ENCODE data around the gene SAMD8.
"Not testable (repeated sequence)": the region's sequence is repeated elsewhere in the genome, so short reads cannot be mapped to it uniquely, and the experiment has no call there.

Gene SAMD8

DNA sequence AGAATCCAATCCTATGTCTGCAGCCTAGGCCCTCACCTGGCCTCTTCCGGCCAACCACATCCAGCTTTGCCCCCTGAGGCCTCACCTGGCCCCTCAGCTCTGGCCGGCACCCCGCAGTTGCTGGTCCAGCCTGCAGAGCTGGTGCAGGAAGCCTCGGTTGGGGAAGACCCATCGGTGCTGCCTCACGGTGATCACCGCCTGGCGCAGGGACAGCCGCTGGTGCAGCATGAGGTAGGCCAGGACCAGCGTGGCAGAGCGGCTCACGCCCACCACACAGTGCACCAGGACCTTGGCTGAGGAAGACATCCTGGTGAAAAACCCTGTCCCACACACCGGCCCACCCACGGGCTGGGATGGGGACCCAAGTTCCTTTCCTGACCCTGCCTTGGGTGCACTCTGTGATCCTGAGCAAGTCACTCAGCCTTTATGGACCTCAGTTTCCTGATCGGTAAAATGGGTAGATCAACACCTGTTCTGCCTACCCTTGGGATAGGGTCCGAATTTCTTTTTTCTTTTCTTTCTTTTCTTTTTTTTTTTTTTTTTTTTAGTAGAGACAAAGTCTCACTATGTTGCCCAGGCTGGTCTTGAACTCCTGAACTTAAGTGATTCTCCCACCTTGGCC is 5.8 kb upstream of the SAMD8 start:
- FAIRE-seq (no peak), DNase-seq (ENCODE audit: insufficient read length, low spot score) (no peak)

DNA sequence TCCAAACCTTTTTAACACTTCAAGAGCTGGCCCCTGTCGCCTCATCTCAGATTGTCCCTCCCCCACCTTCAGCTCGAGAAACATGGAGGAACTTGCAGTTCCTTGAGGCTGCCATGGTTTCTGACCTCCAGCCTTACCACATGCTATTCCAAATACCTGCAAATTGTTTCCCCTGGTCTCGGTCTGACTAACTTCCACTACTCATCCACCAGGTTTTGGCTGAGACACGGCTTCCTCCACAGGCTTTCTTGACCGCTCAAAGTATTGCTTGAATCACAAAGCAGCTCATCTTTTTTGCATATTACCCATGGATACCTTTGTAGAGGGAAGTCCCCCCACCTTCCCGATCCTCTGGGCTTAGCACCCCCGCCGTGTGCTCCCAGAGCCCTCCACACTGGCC is 5.2 kb upstream of the SAMD8 start:
- FAIRE-seq (no peak), DNase-seq (ENCODE audit: insufficient read length, low spot score) (no peak)

DNA sequence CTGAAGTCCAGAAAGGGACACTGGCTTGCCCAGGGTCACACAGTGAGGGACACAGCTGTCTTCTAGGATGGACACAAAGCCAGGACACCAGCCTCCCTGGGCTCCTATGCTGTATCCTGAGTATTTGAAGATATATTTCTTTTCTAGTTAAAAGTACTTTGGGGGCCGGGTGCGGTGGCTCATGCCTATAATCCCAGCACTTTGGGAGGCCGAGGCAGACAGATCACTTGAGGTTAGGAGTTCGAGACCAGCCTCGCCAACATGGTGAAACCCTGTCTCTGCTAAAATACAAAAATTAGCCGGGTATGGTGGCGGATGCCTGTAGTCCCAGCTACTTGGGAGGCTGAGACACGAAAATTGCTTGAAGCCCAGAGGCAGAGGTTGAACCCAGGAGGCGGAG is 4.6 kb upstream of the SAMD8 start:
- FAIRE-seq; DNase-seq (ENCODE audit: insufficient read length, low spot score): not testable (repeated sequence)

DNA sequence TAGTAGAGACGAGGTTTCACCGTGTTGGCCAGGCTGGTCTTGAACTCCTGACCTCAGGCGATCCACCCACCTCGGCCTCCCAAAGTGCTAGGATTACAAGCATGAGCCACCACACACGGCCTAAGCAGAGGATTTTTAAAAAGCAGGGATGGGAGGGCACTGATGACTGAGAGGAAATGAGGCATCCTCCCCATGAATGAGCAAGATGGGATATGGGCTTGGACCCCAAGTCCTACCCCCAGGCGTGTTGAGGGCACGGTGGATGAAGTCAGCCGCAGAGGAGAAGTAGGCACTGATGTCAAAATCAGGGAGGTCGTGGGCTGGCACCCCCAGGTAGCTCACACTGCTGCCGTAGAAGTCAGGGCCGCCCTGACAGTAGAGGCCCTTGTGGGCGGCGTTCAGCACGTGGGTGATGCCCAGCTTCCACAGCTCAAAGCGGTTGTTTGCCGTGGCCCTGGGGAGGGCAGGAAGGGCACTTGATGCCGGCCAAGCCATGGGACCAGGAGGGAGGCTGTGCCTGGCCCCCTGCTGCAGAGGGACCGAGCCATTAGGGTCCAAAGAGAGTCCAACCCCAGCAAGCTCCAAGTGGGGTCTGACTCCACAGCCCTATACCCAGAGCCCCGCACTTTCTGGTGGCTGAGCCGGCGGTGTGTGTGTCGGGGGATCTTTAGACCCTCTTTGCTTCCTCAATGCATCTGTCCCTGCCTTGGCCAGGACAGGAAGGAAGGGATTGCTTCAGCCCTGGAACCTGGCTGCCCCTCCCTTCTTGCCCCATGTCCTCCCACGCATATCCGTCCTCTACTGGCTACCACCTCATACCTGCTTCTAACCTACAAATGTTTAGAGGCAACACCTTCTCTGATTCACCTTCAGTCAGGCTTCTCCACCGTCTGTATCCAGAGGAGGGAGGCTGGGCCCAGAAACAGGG is 3.4 kb upstream of the SAMD8 start:
- DNase-seq (ENCODE audit: insufficient read length, low spot score), result no peak
- no peak for FAIRE-seq

DNA sequence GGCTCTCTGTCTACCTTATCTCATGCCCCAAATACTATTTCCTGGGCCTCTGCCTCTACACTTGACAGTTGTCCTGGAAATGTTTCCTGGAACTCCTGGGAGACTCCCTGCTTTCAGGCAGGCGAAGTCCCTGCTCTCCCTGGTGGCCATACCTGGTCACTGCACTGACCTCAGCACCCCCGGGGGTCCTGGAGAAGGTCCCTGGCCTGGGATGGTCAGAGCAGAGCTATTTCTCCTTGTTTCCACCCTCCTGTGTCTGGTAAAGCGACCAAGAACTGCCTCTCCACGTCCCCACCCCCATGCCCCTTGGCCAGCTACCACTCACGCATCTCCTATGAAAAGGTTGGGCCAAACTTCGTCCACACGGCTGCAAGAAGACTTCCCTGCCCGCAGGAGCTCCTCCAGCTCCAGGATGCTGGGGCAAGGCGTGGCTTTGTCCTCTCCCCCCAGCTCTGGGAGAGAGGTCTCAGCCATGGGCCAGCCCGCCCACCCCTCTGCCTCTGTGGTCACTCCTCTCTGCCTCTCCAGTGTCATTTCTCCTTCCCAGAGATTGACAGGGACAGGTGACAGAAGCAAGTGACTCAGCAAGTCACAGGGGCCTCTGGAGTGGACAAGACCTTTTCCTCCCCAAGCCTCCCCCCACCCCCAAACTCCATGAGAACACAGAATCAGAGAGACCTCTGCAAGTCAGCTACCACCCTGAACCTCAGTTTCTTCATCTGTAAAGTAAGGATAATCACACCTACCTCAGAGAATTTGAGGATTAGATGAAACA is 2.6 kb upstream of the SAMD8 start:
- no peak for FAIRE-seq
- peak; percentile 69 for DNase-seq (ENCODE audit: insufficient read length, low spot score)

DNA sequence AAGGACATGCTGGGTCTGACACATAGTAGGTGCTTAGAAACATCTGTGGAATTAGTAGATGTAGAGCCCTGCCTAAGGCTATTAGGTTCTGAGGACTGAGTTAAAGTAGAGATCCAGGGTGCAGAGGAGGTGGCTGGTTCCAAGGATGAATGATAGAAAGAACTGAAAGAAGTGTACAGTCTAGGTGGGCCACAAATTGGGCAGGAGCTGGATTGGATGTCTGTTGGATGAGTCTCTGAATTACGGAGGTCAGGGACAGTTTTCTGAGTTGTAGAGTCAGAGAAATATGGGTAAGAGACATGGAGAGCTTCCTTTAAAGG is 2.0 kb upstream of the SAMD8 start:
- no peak for FAIRE-seq
- no peak for DNase-seq (ENCODE audit: insufficient read length, low spot score)

DNA sequence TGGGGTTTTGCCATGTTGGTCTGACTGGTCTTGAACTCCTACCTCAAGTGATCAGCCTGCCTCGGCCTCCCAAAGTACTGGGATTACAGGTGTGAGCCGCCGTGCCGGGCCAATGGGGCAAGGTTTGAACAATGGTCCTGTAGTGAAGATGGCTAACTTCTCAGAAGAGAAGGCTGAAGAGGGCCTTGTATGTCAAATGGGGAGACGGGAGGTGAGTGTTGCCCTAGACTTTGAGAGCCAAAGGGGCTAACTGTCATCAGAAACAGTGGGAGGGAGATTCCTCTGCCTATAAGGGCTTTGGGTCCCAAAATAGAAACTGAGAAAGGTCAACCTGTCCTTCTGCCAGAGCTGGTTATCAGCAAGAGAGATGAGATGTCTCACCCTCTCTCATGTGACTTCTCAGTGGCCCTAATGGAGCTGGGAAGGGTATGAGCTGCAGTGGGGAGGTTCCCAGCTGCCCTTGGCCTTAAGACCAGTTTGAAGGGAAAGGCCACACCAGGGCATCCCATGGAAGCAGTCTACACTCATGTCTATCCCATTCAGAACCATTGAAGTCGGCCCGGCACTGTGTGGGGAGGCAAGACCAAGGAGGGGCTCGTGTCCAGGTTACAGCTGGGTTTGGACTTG is 1.3 kb upstream of the SAMD8 start:
- DNase-seq (ENCODE audit: insufficient read length, low spot score) (no peak), FAIRE-seq (no peak)

DNA sequence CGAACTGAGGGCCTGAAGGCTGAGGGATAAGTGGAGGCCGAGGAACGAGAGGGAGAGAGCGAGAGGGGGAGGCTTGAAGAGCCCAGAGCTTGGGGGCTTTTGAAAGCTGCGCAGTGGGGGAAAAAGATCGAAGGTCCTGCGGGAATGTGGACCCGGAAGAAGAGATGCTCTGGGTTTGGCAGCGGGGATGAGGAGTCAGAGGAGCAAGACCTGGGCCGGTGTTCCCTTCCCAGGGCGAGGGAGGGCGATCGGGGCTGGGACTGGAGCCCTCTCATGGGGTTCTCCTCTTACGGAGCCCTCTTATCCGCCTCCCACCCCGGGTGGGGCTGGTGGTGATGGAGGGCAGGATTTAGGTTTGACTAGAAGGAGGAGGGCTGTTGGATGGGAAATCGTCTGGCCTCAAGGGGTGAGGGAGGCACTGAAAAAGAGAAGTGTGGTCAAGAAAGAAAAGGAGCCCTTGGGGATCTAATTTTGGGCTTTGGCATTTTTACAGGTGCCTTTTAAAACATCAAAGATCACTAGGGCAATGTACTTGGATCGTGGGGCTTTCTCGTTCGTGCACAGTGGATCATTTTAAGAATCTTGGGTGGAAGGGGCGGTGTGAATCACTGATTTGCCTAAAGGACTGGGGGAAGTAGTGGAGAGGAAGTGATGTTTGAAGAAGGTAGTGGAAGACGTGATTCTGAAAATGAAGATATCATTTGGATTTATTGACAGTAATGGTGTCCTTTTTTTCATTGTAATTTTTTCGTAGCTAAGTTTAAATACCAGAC is 637 bp downstream of the SAMD8 start:
- FAIRE-seq, result no peak

DNA sequence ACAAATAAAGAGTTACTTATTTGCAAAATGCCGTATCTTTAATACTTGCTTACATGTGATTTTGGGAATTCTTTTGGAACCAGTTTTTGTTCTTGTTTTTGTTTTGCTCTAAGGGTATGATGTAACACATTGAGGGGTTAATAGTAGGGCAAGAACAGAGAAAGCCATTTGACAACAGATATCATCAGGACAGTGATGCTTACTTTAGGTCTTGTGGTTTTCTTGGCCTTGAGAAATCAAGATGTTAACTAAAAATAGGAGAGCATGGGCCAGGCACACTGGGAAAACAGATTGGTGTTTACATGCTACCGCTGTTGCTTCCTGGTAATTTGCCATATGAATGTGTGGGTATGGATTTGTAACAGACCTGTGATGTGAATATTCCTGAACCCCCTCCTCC is 3.7 kb downstream of the SAMD8 start:
- FAIRE-seq (no peak), DNase-seq (ENCODE audit: insufficient read length, low spot score) (no peak)

More for the DNA sequence above, 637 bp downstream of the SAMD8 start:
- DNase-seq (ENCODE audit: insufficient read length, low spot score), result peak; percentile 62

DNA sequence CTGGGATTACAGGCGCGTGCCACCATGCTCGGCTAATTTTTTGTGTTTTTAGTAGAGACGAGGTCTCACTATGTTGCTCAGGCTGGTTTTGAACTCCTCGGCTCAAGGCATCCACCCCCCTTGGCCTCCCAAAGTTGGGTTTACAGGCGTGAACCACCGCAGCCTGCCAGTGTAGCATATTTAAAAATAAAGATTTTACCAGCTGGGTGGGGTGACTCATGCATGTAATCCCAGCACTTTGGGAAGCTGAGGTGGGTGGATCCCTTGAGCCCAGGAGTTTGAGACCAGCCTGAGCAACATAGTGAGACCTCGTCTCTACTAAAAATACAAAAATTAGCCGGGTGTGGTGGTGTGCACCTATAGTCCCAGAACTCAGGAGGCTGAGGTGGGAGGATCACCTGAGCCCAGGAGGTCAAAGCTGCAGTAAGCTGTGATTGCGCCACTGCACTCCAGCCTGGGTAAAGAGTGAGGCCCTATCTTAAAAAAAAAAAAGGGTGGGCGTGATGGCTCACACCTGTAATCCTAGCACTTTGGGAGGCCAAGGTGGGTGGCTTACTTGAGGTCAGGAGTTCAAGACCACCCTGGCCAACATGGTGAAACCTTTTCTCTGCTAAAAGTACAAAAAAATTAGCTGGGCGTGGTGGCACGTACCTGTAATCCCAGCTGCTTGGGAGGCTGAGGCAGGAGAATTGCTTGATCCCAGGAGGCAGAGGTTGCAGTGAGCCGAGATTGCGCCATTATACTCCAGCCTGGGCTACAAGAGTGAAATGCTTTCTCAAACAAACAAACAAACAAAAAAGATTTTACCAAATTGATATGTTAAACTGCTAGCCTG is 5.7 kb downstream of the SAMD8 start:
- DNase-seq (ENCODE audit: insufficient read length, low spot score); FAIRE-seq: not testable (repeated sequence)

DNA sequence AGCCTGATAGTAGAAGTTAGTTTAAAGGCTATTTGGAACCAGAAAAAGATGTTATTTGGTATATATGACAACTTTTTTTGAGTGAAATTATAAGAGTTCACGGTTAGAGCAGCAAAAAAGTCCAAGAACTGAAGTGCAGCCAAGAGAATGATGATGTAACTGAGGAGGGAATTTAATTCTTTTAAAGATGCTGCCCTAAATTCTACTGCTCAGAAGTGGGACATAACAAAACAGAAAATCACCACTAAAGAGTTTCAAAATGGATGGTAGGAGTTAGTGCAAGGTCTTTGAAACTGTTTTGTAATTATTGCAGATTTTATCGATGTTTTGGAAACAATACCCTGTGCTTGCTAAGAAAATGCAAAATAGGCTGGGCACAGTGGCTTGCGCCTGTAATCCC is 6.5 kb downstream of the SAMD8 start:
- DNase-seq (ENCODE audit: insufficient read length, low spot score), result no peak
- FAIRE-seq, result no peak

DNA sequence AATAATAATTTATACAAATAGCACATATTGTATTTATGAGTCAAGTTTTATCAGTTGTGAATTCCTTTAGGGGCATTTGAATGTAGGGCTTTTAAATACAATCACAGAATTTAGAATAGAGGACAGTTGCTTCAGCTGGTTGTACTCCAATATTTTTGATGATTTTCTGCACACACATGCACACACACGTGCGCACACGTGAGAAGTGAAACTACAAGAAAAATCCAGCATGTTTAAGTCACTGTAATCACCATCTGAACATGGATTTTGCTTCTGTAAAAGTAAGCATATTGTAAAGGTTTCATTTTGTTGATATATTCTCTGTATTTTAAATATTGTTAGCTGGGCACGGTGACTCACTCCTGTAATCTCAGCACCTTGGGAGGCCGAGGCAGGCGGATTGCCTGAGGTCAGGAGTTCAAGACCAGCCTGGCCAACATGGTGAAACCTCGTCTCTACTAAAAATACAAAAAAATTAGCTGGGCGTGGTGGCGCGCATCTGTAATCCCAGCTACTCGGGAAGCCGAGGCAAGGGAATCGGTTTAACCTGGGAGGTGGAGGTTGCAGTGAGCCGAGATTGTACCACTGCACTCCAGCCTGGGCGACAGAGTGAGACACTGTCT is 8.1 kb downstream of the SAMD8 start:
- not testable (repeated sequence) for DNase-seq (ENCODE audit: insufficient read length, low spot score); FAIRE-seq

DNA sequence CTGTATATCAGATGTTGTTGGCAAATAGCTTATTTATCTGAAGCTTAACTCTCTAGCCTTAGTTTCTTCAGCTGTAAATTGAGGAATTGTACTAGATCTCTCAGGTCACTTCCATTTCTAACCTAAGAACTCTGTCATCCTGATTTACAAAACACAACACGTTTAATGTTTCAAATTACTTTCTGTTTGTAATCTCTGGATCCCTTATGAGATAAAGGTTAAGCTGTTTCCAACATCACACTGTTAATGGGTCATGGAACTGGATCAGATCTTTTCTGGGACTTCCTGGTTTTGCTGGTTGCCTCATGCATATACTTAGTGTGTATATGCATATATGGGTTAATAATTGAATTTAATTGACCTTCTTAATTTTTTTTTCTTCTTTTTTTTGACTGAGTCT is 9.9 kb downstream of the SAMD8 start:
- DNase-seq (ENCODE audit: insufficient read length, low spot score), result no peak
- no peak for FAIRE-seq

DNA sequence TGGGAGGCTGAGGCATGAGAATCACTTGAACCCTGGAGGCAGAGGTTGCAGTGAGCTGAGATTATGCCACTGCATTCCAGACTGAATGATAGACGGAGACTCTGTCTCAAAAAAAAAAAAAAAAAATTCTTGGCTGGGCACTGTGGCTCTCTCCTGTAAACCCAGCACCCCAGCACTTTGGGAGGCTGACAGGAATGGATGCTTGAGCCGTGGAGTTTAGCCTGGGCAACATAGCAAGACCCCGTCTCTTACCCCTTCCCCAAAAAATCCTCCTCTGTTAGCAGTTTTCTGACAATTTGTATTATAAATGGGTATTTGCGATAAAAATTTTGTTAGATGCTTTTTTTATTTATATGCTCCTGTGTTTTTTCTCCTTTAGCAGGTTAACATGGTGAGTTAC is 11.0 kb downstream of the SAMD8 start:
- FAIRE-seq (no peak), DNase-seq (ENCODE audit: insufficient read length, low spot score) (no peak)

DNA sequence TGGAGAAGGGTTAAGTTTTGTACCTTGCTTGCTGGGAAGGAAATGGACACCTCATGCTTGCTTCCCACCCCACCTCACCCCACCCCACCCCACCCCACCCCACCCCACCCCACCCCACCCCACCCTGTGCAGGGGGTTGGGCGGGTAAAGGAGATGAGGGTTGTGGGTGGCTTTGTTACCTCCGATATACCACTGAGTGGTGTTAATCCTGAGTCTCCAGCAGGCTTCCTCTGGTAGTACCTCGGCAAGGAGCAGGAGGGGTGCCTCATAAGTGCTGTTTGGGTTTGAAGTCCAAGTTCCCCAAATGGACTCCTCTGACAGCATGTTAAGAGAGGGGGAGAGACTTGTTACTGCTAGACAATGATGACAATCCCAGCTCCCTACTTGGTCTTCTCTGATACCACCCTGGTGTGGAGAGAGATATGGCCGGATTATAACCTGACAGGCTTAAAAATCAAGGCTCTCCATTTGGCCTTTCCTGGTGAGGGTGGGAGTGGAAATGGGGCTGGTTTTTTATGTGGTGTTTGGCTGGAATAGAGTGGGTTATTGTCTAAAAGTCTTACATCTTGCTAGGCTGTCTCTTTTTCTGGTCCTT is 11.7 kb downstream of the SAMD8 start:
- FAIRE-seq (no peak), DNase-seq (ENCODE audit: insufficient read length, low spot score) (no peak)

DNA sequence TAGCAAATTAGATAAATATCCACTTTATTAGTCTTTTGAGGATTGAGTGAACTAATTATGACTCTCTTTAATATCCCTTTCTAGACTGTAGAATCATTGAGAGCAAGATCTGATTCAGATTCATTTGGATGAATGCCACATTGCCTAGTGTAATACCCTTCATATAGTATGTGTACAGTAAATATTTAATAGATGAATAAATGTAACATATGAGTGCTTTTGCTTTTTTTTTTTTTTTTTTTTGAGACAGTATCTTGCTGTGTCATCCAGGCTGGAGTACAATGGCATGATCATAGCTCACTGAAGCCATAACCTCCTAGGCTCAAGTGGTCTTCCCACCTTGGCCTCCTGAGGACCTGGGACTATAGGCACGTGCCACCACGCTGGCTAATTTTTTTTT is 14.8 kb downstream of the SAMD8 start:
- DNase-seq (ENCODE audit: insufficient read length, low spot score), result no peak

DNA sequence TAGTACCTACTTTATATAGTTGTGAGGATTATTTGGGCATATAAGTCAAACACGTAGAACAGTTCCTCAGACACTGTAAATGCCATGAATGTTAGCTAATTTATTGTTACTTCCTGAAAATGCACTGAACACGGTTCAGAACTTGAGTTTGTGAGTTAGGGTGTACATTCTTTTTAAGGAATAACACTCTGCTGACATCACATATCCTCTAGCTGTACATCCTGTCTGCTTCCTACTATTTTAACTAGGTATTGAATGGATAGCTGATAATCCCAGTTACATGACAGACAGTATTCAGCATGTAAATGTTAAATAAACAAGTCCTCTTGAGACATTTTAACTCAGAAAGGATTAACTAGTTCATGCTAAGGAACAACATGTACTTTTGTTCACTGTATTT is 16.0 kb downstream of the SAMD8 start:
- DNase-seq (ENCODE audit: insufficient read length, low spot score) (peak; percentile 28), FAIRE-seq (peak; percentile 31)

More for the DNA sequence above, 14.8 kb downstream of the SAMD8 start:
- no peak for FAIRE-seq

DNA sequence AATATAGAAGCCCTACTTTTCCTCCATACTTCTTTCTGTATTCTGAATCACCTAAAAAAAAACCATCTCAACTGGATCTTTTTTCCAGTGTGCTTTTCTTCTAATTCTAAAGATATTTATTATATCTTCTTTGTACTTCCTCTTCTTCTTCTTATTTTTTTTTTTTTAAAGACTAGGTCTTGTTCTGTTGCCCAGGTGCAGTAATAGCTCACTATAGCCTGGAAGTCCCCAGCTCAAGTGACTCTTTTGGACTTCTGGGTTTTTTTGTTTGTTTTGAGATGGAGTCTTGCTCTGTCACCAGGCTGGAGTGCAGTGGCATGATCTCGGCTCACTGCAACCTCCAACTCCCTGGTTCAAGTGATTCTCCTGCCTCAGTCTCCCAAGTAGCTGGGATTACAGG is 17.5 kb downstream of the SAMD8 start:
- not testable (repeated sequence) for FAIRE-seq; DNase-seq (ENCODE audit: insufficient read length, low spot score)

DNA sequence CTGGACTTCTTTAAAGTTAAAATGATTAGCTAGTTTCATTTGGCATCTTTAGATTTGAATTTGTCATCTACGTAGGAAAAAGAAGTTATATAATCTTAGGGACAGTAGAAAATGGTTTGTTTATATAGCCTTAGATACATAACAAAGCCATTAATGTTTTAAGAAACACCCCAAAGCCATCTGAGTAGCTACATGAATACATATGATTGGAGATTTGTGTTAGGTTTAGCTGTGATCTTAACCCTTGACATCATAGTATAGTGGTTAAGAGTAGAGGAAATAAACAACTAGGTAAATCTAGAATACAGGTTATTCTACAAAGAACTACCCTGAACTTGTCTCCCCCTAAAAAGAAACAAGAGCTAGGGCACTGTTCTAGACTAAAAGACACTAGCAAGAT is 18.1 kb downstream of the SAMD8 start:
- no peak for DNase-seq (ENCODE audit: insufficient read length, low spot score)
- no peak for FAIRE-seq
